KG1 (cell line): ENCODE data around the gene CELF4.
A peak's percentile ranks its signal among the peaks of the same experiment; 100 is the strongest.

Experiments used
- DNase-seq: peaks from one replicate; lab custom pipeline; 2025; lab: John Stamatoyannopoulos, UW

Gene CELF4

GRCh38 chr18:37440206-37440605, 125.4 kb downstream of the CELF4 start:
- DNase-seq: no peak

GRCh38 chr18:37438417-37439180, 127.0 kb downstream of the CELF4 start:
- DNase-seq: no peak

GRCh38 chr18:37435996-37436395, 129.6 kb downstream of the CELF4 start:
- peak; percentile 24 for DNase-seq

- no peak for DNase-seq
Observed at GRCh38 chr18:37435150-37435867, 130.3 kb downstream of the CELF4 start.

- DNase-seq: no peak
Observed at GRCh38 chr18:37434161-37434860, 131.3 kb downstream of the CELF4 start.

- DNase-seq: no peak
Observed at GRCh38 chr18:37432436-37433195, 133.0 kb downstream of the CELF4 start.

GRCh38 chr18:37430357-37431076, 135.1 kb downstream of the CELF4 start:
- DNase-seq: no peak

GRCh38 chr18:37429791-37430190, 135.8 kb downstream of the CELF4 start:
- no peak for DNase-seq

GRCh38 chr18:37428288-37428974, 137.2 kb downstream of the CELF4 start:
- no peak for DNase-seq

GRCh38 chr18:37426586-37426985, 139.0 kb downstream of the CELF4 start:
- no peak for DNase-seq

- DNase-seq: no peak
Observed at GRCh38 chr18:37425222-37425621, 140.4 kb downstream of the CELF4 start.

- no peak for DNase-seq
Observed at GRCh38 chr18:37424507-37424906, 141.1 kb downstream of the CELF4 start.

GRCh38 chr18:37422596-37422995, 143.0 kb downstream of the CELF4 start:
- DNase-seq: no peak

- DNase-seq: no peak
Observed at GRCh38 chr18:37422116-37422515, 143.5 kb downstream of the CELF4 start.

GRCh38 chr18:37421341-37422077, 144.1 kb downstream of the CELF4 start:
- no peak for DNase-seq

GRCh38 chr18:37420315-37420880, 145.2 kb downstream of the CELF4 start:
- DNase-seq: no peak

GRCh38 chr18:37419866-37420265, 145.7 kb downstream of the CELF4 start:
- no peak for DNase-seq

- no peak for DNase-seq
Observed at GRCh38 chr18:37419315-37419714, 146.3 kb downstream of the CELF4 start.

GRCh38 chr18:37414816-37415215, 150.8 kb downstream of the CELF4 start:
- DNase-seq: no peak

GRCh38 chr18:37412829-37413228, 152.8 kb downstream of the CELF4 start:
- no peak for DNase-seq
